PFSK-1 (cell line): ENCODE measurements around the gene PHF1.

Source experiments
- FOXP2 ChIP-seq: optimal IDR thresholded peaks from 2 replicates; pipeline ENCODE3; 2011; ENCODE audit warnings: borderline replicate concordance, control low read depth, inconsistent platforms; ENCODE audit not compliant: insufficient read depth; ENCODE audit errors: extremely low read length, extremely low read depth
- POLR2AphosphoS5 ChIP-seq: IDR thresholded peaks from 2 replicates; pipeline ENCODE4 v1.6.1; 2012; ENCODE audit warnings: low read depth, mild to moderate bottlenecking, control low read depth, low read length, moderate library complexity
- SIN3A ChIP-seq: IDR thresholded peaks from 2 replicates; pipeline ENCODE4 v1.6.1; 2012; ENCODE audit warnings: mild to moderate bottlenecking, low read length, moderate library complexity, borderline replicate concordance; ENCODE audit not compliant: insufficient read depth
- TAF1 ChIP-seq: IDR thresholded peaks from 2 replicates; pipeline ENCODE4 v1.6.1; 2012; ENCODE audit warnings: low read length, control low read depth, borderline replicate concordance; ENCODE audit not compliant: insufficient read depth
- TF ChIP-seq, protein P1 (sequence below), 2 experiments: IDR thresholded peaks; 2 replicates each; pipeline versions ENCODE4 v1.6.1 to v1.8.0; 2011 to 2012; ENCODE audit warnings: low read depth in 2 of 2, low read length in 2 of 2, control low read depth in 1 of 2, inconsistent platforms in 1 of 2, mild to moderate bottlenecking in 1 of 2, moderate library complexity in 1 of 2; ENCODE audit not compliant: insufficient read depth in 1 of 2

The PHF1 gene

DNA sequence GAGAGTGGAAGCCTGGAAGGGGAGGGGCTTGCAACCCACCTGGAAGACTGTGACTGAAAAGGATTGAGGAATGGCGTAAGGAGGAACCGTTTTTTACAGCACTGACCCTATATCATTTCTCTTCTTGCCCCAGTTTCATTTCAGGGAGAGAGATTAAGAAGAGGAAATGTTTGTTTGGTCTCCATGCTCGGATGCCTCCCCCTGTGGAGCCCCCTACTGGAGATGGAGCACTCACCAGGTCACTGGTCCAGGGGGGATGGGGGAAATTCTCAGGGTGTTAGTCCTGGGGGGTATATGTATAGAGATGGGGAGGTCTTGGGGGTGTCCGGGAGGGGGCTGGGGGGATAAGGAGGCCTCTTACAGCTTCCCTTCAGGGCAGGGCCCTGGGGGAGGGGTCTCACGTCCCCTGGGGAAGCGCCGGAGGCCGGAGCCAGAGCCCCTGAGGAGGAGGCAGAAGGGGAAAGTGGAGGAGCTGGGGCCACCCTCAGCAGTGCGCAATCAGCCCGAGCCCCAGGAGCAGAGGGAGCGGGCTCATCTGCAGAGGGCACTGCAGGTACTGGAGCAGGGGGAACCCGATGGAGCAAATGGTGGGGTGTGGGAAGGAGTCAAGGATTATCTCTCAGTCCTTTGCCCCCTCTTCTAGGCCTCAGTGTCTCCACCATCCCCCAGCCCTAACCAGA is 3.9 kb downstream of the PHF1 start:
- TF ChIP-seq, protein P1, sequence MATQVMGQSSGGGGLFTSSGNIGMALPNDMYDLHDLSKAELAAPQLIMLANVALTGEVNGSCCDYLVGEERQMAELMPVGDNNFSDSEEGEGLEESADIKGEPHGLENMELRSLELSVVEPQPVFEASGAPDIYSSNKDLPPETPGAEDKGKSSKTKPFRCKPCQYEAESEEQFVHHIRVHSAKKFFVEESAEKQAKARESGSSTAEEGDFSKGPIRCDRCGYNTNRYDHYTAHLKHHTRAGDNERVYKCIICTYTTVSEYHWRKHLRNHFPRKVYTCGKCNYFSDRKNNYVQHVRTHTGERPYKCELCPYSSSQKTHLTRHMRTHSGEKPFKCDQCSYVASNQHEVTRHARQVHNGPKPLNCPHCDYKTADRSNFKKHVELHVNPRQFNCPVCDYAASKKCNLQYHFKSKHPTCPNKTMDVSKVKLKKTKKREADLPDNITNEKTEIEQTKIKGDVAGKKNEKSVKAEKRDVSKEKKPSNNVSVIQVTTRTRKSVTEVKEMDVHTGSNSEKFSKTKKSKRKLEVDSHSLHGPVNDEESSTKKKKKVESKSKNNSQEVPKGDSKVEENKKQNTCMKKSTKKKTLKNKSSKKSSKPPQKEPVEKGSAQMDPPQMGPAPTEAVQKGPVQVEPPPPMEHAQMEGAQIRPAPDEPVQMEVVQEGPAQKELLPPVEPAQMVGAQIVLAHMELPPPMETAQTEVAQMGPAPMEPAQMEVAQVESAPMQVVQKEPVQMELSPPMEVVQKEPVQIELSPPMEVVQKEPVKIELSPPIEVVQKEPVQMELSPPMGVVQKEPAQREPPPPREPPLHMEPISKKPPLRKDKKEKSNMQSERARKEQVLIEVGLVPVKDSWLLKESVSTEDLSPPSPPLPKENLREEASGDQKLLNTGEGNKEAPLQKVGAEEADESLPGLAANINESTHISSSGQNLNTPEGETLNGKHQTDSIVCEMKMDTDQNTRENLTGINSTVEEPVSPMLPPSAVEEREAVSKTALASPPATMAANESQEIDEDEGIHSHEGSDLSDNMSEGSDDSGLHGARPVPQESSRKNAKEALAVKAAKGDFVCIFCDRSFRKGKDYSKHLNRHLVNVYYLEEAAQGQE (IDR thresholded peaks at IDR 0.05; ENCODE audit: insufficient read depth in 1 of 2, low read depth in 2 of 2, low read length in 2 of 2), result no peak
- TF ChIP-seq TAF1 (no peak), POLR2AphosphoS5 (no peak), SIN3A (no peak), FOXP2 (no peak)

DNA sequence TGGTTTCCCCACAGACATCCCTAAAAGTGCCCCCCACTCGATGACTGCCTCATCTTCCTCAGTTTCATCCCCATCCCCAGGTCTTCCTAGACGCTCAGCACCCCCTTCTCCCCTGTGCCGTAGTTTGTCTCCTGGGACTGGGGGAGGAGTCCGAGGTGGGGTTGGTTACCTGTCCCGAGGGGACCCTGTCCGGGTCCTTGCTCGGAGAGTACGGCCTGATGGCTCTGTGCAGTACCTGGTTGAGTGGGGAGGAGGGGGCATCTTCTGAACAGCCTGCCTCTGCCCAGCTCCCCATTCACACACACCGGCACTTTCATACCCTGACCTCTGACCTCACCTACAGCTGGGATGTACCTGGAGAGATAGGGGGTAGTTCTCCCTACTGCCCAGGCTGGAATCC is 5.0 kb downstream of the PHF1 start:
- TF ChIP-seq SIN3A (no peak), FOXP2 (no peak), TAF1 (no peak), POLR2AphosphoS5 (no peak)
- TF ChIP-seq, protein P1 (IDR thresholded peaks at IDR 0.05; ENCODE audit: insufficient read depth in 1 of 2, low read depth in 2 of 2, low read length in 2 of 2), result no peak

DNA sequence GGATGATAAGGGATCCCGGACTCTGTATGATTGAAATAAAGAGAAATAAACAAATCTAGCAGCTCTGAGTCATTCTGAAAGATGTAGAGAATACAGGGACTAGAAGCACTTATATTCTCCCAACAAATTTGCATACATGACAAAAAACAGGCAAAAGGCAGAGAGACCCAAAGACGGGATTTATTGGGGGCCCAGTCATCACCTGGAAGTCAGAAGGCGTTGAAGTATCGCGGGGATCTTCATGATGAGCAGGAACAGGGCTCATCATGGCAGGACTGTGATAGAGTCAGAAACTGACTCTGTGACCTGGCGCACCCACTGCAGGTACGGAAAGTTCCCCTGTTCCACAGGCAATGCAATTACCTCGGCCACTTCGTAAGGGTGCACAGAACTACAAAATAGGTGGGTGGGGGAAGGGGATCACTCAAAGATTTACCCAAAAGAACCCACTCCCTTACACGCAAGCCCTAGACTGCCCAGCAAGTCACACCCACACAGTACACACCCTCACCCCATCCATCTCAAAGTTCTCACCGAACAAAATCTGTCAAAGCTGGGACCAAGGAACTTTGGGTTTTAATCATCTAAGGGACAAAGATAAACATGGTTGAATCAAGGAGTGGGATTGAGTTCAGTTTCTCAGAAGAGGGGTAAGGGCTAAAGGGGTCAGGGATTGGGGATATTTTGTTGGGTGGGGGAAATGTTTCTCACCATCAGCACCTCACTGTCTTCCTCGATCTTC is 5.7 kb downstream of the PHF1 start:
- TF ChIP-seq POLR2AphosphoS5 (peak; percentile 27; the same call in 1 of the 2 replicates), FOXP2 (no peak), TAF1 (no peak), SIN3A (no peak)
- TF ChIP-seq, protein P1 (IDR thresholded peaks at IDR 0.05; ENCODE audit: insufficient read depth in 1 of 2, low read depth in 2 of 2, low read length in 2 of 2), result no peak

DNA sequence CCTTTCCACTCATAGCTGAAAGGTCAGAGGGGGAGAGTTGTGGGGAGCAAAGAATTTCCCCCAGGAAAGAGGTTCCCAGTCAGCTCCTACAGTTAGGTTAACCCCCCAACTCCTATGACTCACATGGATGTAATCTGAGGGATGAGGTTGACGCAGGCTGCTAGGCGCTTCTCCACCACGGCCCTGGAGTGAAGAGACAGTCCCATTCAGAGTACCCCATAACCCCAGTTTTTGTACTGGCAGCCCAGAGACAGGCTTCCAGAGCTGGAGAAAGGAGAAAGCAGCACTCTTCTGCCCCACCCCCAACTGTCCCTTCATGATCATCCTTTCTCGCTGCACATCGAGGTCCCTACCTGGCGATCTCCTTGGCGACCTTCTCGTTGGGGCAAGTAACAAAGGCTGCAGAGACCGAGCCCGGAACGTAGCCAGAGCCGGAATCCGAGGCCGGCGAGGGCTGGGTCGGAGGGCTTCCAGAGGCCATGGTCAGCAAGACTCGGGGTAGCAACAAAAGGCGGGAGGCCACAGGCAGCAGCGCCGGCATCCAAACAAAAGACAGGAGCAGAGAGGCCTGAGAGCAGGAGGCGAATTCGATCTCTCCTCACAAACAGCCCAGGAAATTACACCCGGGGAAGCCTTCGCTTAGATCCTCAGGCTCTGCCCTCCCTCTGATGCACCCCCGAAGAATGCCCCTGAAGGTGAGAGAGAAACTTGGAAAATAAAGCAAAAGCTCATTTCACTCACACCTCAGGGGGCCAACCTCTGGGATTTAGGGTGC is 6.5 kb downstream of the PHF1 start:
- TF ChIP-seq FOXP2, result no peak
- TF ChIP-seq POLR2AphosphoS5, result peak; percentile 20; the same call in 1 of the 2 replicates

DNA sequence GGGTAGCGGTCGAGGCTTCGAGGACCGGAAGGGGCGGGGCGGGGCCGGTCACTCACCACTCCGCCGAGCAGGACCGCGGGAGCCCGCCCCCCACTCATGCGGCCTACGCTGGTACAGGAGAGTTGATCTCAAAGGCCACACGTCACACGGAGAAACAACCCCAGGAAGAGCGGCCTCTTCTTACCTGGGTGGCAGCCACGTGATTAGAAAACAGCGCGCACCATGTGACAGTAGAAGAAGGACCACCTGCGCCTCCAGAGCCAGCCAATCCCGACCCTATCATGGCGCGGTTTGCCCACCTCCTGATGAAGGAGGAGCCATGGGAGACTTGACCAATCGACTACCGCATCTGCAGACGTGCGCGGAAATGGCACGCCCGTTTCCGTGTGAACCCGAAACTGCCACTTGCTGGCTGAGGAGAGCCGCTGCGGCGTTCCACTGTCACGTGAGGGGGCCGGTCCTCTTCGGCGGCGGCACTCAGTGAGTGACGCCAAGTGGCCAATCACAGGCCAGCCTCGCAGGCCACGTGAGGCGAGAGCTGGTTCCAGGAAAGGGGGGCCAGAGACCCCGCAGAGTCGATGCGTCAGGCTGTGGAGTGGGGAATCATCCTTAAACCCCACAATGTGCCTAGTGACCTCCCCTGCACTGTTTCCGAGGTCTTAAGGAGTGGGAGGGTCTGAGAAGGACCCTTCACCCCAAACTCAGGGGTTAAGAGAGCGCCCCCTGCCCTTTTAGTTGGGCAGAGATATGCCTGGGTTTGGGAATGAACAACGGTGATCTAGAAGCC is 7.3 kb downstream of the PHF1 start, which contains the start of gene CUTA:
Gene CUTA, minus strand, starts transcription at position 205 of the 787 bp plus-strand sequence. Its CDS starts 107 bp downstream, at position 98.
- TF ChIP-seq POLR2AphosphoS5 (peak; percentile 69; the same call in 1 of the 2 replicates), TAF1 (peak; percentile 78; the same call in 1 of the 2 replicates), SIN3A (peak; percentile 43; the same call in 1 of the 2 replicates), FOXP2 (no peak)
- TF ChIP-seq, protein P1 (IDR thresholded peaks at IDR 0.05; ENCODE audit: insufficient read depth in 1 of 2, low read depth in 2 of 2, low read length in 2 of 2), result 0 out of 4 replicates have a peak, but pooled peaks of 1 of the 2 experiments have one; percentile 44
